ENCODE data around the gene ANO10.

ANO10 gene

GRCh38 chr3:43627360-43627759 is 5.5 kb upstream of the ANO10 start:
- H3K4me3 ChIP-seq (replicated peaks; ENCODE audit: low read depth, low read length) = no peak overlapping the region
- TF ChIP-seq CTCF (IDR thresholded peaks at IDR 0.05; ENCODE audit: low read depth, low read length, missing control alignments) = no peak
- no peak for DNase-seq (ENCODE audit: extremely low read depth, low read depth)

GRCh38 chr3:43624619-43625305 is 3.0 kb upstream of the ANO10 start:
- TF ChIP-seq CTCF (IDR thresholded peaks at IDR 0.05; ENCODE audit: low read depth, low read length, missing control alignments) = no peak
- DNase-seq (ENCODE audit: extremely low read depth, low read depth) = no peak

GRCh38 chr3:43620831-43621655 is 768 bp downstream of the ANO10 start:
- DNase-seq (ENCODE audit: extremely low read depth, low read depth) = no peak
- peak overlapping the region; percentile 72 for H3K4me3 ChIP-seq (replicated peaks; ENCODE audit: low read depth, low read length)

More at GRCh38 chr3:43624619-43625305, 3.0 kb upstream of the ANO10 start:
- H3K4me3 ChIP-seq (replicated peaks; ENCODE audit: low read depth, low read length) = no peak overlapping the region

GRCh38 chr3:43619588-43619987 is 2.2 kb downstream of the ANO10 start:
- H3K4me3 ChIP-seq (replicated peaks; ENCODE audit: low read depth, low read length) = no peak overlapping the region
- no peak for TF ChIP-seq CTCF (IDR thresholded peaks at IDR 0.05; ENCODE audit: low read depth, low read length, missing control alignments)
- no peak for DNase-seq (ENCODE audit: extremely low read depth, low read depth)

More at GRCh38 chr3:43620831-43621655, 768 bp downstream of the ANO10 start:
- TF ChIP-seq CTCF (IDR thresholded peaks at IDR 0.05; ENCODE audit: low read depth, low read length, missing control alignments) = no peak

GRCh38 chr3:43618142-43618541 is 3.7 kb downstream of the ANO10 start:
- H3K4me3 ChIP-seq (replicated peaks; ENCODE audit: low read depth, low read length) = no peak overlapping the region
- no peak for TF ChIP-seq CTCF (IDR thresholded peaks at IDR 0.05; ENCODE audit: low read depth, low read length, missing control alignments)
- DNase-seq (ENCODE audit: extremely low read depth, low read depth) = no peak

GRCh38 chr3:43616034-43616433 is 5.8 kb downstream of the ANO10 start:
- DNase-seq (ENCODE audit: extremely low read depth, low read depth) = no peak
- no peak overlapping the region for H3K4me3 ChIP-seq (replicated peaks; ENCODE audit: low read depth, low read length)
- no peak for TF ChIP-seq CTCF (IDR thresholded peaks at IDR 0.05; ENCODE audit: low read depth, low read length, missing control alignments)

All from HFF-Myc (cell line).